H1 (cell line): ENCODE data around the gene PTPRE. TPM values are rescaled to one million over a fixed set of nuclear protein-coding genes. Genes with fewer than 3 reads are reported as not detected.

Experiments used
- CTCF ChIA-PET: fragments of 300-600 bp; sonication (Branson Sonifier 250); formaldehyde crosslinking; loops from one replicate; lab custom pipeline; 2021; ENCODE audit not compliant: partially characterized antibody; lab: Charles Lee
- POLR2A ChIA-PET: fragments of 300-600 bp; sonication (Branson Sonifier 250); formaldehyde crosslinking; loops from one replicate; lab custom pipeline; 2021; ENCODE audit warnings: inconsistent platforms; ENCODE audit not compliant: partially characterized antibody; lab: Charles Lee
- DNase-seq, 2 experiments: peaks; one replicate each; pipeline versions ENCODE4 v3.0.0 to v3.0.0-alpha.2; 2010 to 2022; ENCODE audit warnings: low spot score in 2 of 2, low read depth in 1 of 2, mixed read lengths in 1 of 2
- FAIRE-seq: peaks from 2 replicates; lab custom pipeline; 2011; peaks lifted over from hg19 to GRCh38; lab: Jason Lieb, UNC
- H2AFZ ChIP-seq: 2 replicates; pipeline ENCODE4 v1.8.1; 2012; ENCODE audit warnings: low read length, inconsistent platforms
- H2AK5ac ChIP-seq: 2 replicates; pipeline ENCODE4 v1.6.1; 2013; ENCODE audit warnings: low read depth, low read length
- H2BK120ac ChIP-seq: replicated peaks from 2 replicates; pipeline ENCODE3; 2013; ENCODE audit warnings: low read depth, low read length, inconsistent platforms
- H2BK12ac ChIP-seq: 2 replicates; pipeline ENCODE4 v1.6.1; 2013; ENCODE audit warnings: low read depth, low read length
- H2BK15ac ChIP-seq: 2 replicates; pipeline ENCODE4 v1.6.1; 2013; ENCODE audit warnings: low read length
- H2BK20ac ChIP-seq: 2 replicates; pipeline ENCODE4 v1.6.1; 2013; ENCODE audit warnings: low read length
- H2BK5ac ChIP-seq: 2 replicates; pipeline ENCODE4 v1.6.1; 2013; ENCODE audit warnings: low read depth, low read length
- H3K14ac ChIP-seq: 2 replicates; pipeline ENCODE4 v1.6.1; 2013; ENCODE audit warnings: inconsistent platforms; ENCODE audit not compliant: insufficient read length
- H3K18ac ChIP-seq: 2 replicates; pipeline ENCODE4 v1.6.1; 2013; ENCODE audit warnings: low read length; ENCODE audit errors: extremely low read depth
- H3K23ac ChIP-seq: 2 replicates; pipeline ENCODE4 v1.6.1; 2013; ENCODE audit warnings: inconsistent platforms; ENCODE audit not compliant: insufficient read length
- H3K23me2 ChIP-seq: 2 replicates; pipeline ENCODE4 v1.6.1; 2013; ENCODE audit warnings: low read depth, low read length
- H3K27ac ChIP-seq: 2 replicates; pipeline ENCODE4 v1.6.1; 2011; ENCODE audit warnings: low read depth, low read length, inconsistent platforms
- H3K27me3 ChIP-seq, 4 experiments: replicated peaks in 1 of 4; 1 replicate in 1 of 4; 2 replicates in 3 of 4; pipeline versions ENCODE4 v1.6.1 to v1.8.1; 2011 to 2013; ENCODE audit warnings: low read length in 3 of 4, mild to moderate bottlenecking in 3 of 4, inconsistent platforms in 2 of 4, mixed read lengths in 2 of 4, moderate library complexity in 1 of 4; ENCODE audit not compliant: control insufficient read depth in 3 of 4, insufficient read depth in 3 of 4; ENCODE audit errors: extremely low read depth in 1 of 4
- H3K36me3 ChIP-seq, 4 experiments: 2 replicates each; pipeline versions ENCODE4 v1.6.1 to v1.8.1; 2011 to 2013; ENCODE audit warnings: mild to moderate bottlenecking in 4 of 4, low read length in 3 of 4, moderate library complexity in 2 of 4, control low read depth in 1 of 4, inconsistent platforms in 1 of 4; ENCODE audit not compliant: insufficient read depth in 4 of 4, control insufficient read depth in 2 of 4
- H3K4ac ChIP-seq: replicated peaks from 2 replicates; pipeline ENCODE3; 2013; ENCODE audit warnings: low read length, low read depth, mixed read lengths, inconsistent platforms; ENCODE audit not compliant: insufficient read length
- H3K4me1 ChIP-seq, 4 experiments: replicated peaks in 1 of 4; 1 replicate in 1 of 4; 2 replicates in 3 of 4; pipeline versions ENCODE4 v1.6.1 to v1.8.1; 2011 to 2013; ENCODE audit warnings: low read length in 3 of 4, inconsistent platforms in 2 of 4, mixed read lengths in 1 of 4; ENCODE audit not compliant: insufficient read depth in 4 of 4, control insufficient read depth in 3 of 4
- H3K4me2 ChIP-seq, 2 experiments: 2 replicates each; pipeline versions ENCODE4 v1.6.1 to v1.8.1; 2011 to 2013; ENCODE audit warnings: low read depth in 2 of 2, low read length in 2 of 2, control low read depth in 1 of 2, inconsistent platforms in 1 of 2, mild to moderate bottlenecking in 1 of 2; ENCODE audit not compliant: insufficient read depth in 1 of 2
- H3K4me3 ChIP-seq, 4 experiments: fragments of 200-600, 300-600 bp in 1 of 4; sonication (generic), shearing (Covaris generic), sonication (Bioruptor Twin) in 1 of 4; 2 replicates each; pipeline versions ENCODE4 v1.5.1 to v1.8.1; 2011 to 2016; ENCODE audit warnings: low read length in 4 of 4, low read depth in 3 of 4, control low read depth in 2 of 4, inconsistent platforms in 2 of 4, mild to moderate bottlenecking in 2 of 4, mixed read lengths in 1 of 4, moderate library complexity in 1 of 4; ENCODE audit not compliant: insufficient read depth in 2 of 4; ENCODE audit errors: extremely low read depth in 1 of 4
- H3K56ac ChIP-seq: replicated peaks from 2 replicates; pipeline ENCODE3; 2013; ENCODE audit warnings: low read depth, mild to moderate bottlenecking, mixed read lengths, low read length, inconsistent platforms; ENCODE audit not compliant: insufficient read length
- H3K79me1 ChIP-seq: 2 replicates; pipeline ENCODE4 v1.6.1; 2013; ENCODE audit warnings: low read depth, low read length, control low read depth
- H3K79me2 ChIP-seq, 2 experiments: 2 replicates each; pipeline versions ENCODE4 v1.6.1 to v1.8.1; 2012 to 2013; ENCODE audit warnings: low read length in 2 of 2, mild to moderate bottlenecking in 2 of 2, inconsistent platforms in 1 of 2; ENCODE audit not compliant: insufficient read depth in 2 of 2, control insufficient read depth in 1 of 2
- H3K9ac ChIP-seq, 4 experiments: replicated peaks in 1 of 4; 1 replicate in 1 of 4; 2 replicates in 3 of 4; pipeline versions ENCODE4 v1.6.1 to v1.8.1; 2011 to 2013; ENCODE audit warnings: low read depth in 3 of 4, low read length in 3 of 4, control low read depth in 2 of 4, mild to moderate bottlenecking in 2 of 4, moderate library complexity in 2 of 4, inconsistent platforms in 1 of 4; ENCODE audit errors: extremely low read depth in 1 of 4
- H3K9me3 ChIP-seq, 2 experiments: 2 replicates each; pipeline versions ENCODE4 v1.6.1 to v1.8.1; 2012 to 2013; ENCODE audit warnings: mild to moderate bottlenecking in 2 of 2, moderate library complexity in 2 of 2, control low read depth in 1 of 2, inconsistent platforms in 1 of 2, low read depth in 1 of 2, low read length in 1 of 2, mixed read lengths in 1 of 2; ENCODE audit not compliant: insufficient read depth in 2 of 2
- H4K20me1 ChIP-seq, 2 experiments: replicated peaks in 1 of 2; 2 replicates each; pipeline versions ENCODE3 to v1.8.1; 2011 to 2013; ENCODE audit warnings: inconsistent platforms in 2 of 2, low read length in 2 of 2, mild to moderate bottlenecking in 1 of 2; ENCODE audit not compliant: insufficient read depth in 2 of 2, control insufficient read depth in 1 of 2
- H4K5ac ChIP-seq: 2 replicates; pipeline ENCODE4 v1.6.1; 2013; ENCODE audit warnings: low read length, low read depth, mixed read lengths, inconsistent platforms; ENCODE audit not compliant: insufficient read length
- H4K8ac ChIP-seq: 2 replicates; pipeline ENCODE4 v1.8.0; 2013; ENCODE audit warnings: mild to moderate bottlenecking, moderate library complexity, low read length, inconsistent platforms; ENCODE audit not compliant: insufficient read depth; ENCODE audit errors: extremely low read depth
- H4K91ac ChIP-seq: replicated peaks from 2 replicates; pipeline ENCODE3; 2013; ENCODE audit warnings: low read length, mixed read lengths, inconsistent platforms; ENCODE audit not compliant: insufficient read length
- BACH1 ChIP-seq: IDR thresholded peaks from 2 replicates; pipeline ENCODE4 v1.6.1; 2012; ENCODE audit warnings: low read length, improper control_type of control experiment
- GTF2F1 ChIP-seq: IDR thresholded peaks from 2 replicates; pipeline ENCODE4 v1.6.1; 2012; ENCODE audit warnings: low read depth, low read length, improper control_type of control experiment, borderline replicate concordance
- JUND ChIP-seq: IDR thresholded peaks from 2 replicates; pipeline ENCODE4 v1.6.1; 2011; ENCODE audit warnings: mild to moderate bottlenecking, improper control_type of control experiment, low read length
- WGBS, 2 experiments: shearing (Covaris generic) in 1 of 2; methylation state at CpG; one replicate each; pipeline versions ENCODE4 v1.1.6 to v1.1.7; 2013 to 2015; ENCODE audit warnings: low lambda C conversion rate in 2 of 2, mixed read lengths in 2 of 2, inconsistent platforms in 1 of 2, low coverage in 1 of 2, missing lambda C conversion rate in 1 of 2; ENCODE audit not compliant: insufficient replicate concordance in 2 of 2, insufficient coverage in 1 of 2, insufficient read length in 1 of 2; ENCODE audit errors: extremely low coverage in 1 of 2, missing lambda C conversion rate in 1 of 2; 5-methylcytosine and 5-hydroxymethylcytosine counted together
- polyA plus RNA-seq, 7 experiments: library from polyadenylated mRNA; depleted of rRNA in 3 of 7; stranded (reverse) in 5 of 7; unstranded in 2 of 7; fragments of >200 nt in 5 of 7; fragments of 200-250 nt in 2 of 7; gene quantifications; 1 replicate in 5 of 7; 2 replicates in 1 of 7; 4 replicates in 1 of 7; pipeline versions ENCODE4 v1.2.1 to v1.2.3, GENCODE V29; 2011 to 2013; ENCODE audit warnings: missing spikeins in 2 of 7, mixed read lengths in 2 of 7
- total RNA-seq: library from RNA; stranded (reverse); fragmentation: NEBNext Ultra II Directional; extraction: Animal tissue kit (Norgen Biotek cat#: 25700); gene quantifications from 2 replicates; pipeline ENCODE4 v1.2.1, GENCODE V29; 2021

PTPRE gene
- total and polyA plus RNA-seq, 2 of the 8 experiments (the other 6 are each of a cell fraction or from before 2014, with no cell fraction given) = 0.33 to 0.54 TPM

DNA sequence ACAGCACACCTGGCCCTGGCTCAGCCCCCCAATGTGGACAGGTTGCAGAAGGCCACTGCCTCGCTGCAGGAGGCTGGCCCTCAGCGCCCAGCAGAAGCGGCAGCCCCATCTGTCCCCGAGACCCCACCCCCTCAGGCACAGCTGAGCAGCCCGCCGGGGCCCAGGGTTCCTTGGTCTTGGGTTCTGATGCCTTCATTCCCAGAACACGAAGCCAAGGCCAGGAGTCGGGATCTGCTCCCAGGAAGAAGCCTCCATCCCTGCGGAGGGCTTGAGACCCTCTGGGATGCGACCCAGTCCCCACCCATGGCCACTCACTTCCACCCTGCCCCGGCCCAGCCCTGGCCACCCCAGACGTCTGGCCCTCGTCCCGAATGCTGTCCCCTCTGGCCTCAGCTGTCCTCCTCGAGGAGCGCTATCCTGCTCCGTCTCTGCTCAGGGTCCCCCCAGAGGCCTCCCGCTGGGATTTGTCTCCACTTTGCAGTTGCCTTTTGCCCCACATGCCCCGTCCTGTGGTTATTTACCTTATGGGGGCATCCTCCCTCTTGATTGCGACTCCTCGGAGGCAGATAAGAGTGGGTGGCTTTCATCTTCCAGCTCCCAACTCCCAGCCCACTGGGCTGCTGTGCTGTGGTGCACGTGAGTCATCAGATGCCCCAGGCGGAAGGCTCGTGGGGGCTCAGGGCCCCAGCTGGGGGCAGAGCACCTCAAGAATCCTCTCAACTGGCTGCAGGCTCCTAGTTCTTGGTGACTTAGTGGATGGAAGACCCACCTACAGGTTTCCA is 121.8 kb downstream of the PTPRE start:
- Histone ChIP-seq H2BK20ac (no peak overlapping the region), H3K79me1 (no peaks in the 10 kb centered on the region; the same call in 1 of the 2 replicates), H3K56ac (no peak overlapping the region), H3K9me3 (no peaks in the 10 kb centered on the region), H3K27ac (no peak overlapping the region), H4K8ac (no peak overlapping the region), H3K4ac (no peak overlapping the region), H3K4me3 (no peak overlapping the region), H2BK12ac (no peak overlapping the region), H3K36me3 (no peaks in the 10 kb centered on the region), H3K23me2 (no peaks in the 10 kb centered on the region), H3K27me3 (no peaks in the 10 kb centered on the region), H4K20me1 (no peaks in the 10 kb centered on the region), H4K5ac (no peak overlapping the region), H3K79me2 (no peaks in the 10 kb centered on the region), H2AFZ (no peak overlapping the region), H2BK15ac (no peak overlapping the region), H3K23ac (no peak overlapping the region), H3K4me1 (no peaks in the 10 kb centered on the region; a peak in 1 of 7 replicates), H3K9ac (no peak overlapping the region), H3K14ac (no peak overlapping the region), H2BK120ac (no peak overlapping the region), H3K18ac (no peak overlapping the region), H2BK5ac (no peak overlapping the region), H4K91ac (no peak overlapping the region), H3K4me2 (no peak overlapping the region), H2AK5ac (no peak overlapping the region)
- ChIA-PET CTCF (interaction anchor here (1.1 to 6.7 kb wide), 3 partner anchors 8 to 123 kb away, joined by 3 to 28 read pairs (median 7); partner anchors contain the start of gene PTPRE), POLR2A (no interaction called here)
- FAIRE-seq (no peak), DNase-seq (no peak)
- WGBS, 2 experiments = 88% methylated on average over 24 of the region's 24 CpGs; no CpG with 5 or more reads in 1 of the 2 experiments
- TF ChIP-seq JUND (no peak), GTF2F1 (no peak), BACH1 (no peak)
